ENCODE results near the gene B3GNT7.

- no peak for TF ChIP-seq CTCF (IDR thresholded peaks at IDR 0.05; ENCODE audit: low read depth, low read length, missing input control)
- TF ChIP-seq REST (IDR thresholded peaks at IDR 0.05): no peak
- TF ChIP-seq NR2F2 (IDR thresholded peaks at IDR 0.05): no peak
- no peak for TF ChIP-seq RXRA (IDR thresholded peaks at IDR 0.05)
- TF ChIP-seq ATF3 (IDR thresholded peaks at IDR 0.05): no peak
- TF ChIP-seq ZBTB33 (IDR thresholded peaks at IDR 0.05): no peak
- no peak for TF ChIP-seq MAX (IDR thresholded peaks at IDR 0.05)
- no peak for TF ChIP-seq GABPA (IDR thresholded peaks at IDR 0.05 in 1 of 2, conservative IDR thresholded peaks at IDR 0.05 in 1 of 2)
- no peak for TF ChIP-seq RAD21 (IDR thresholded peaks at IDR 0.05)
- TF ChIP-seq YY1 (IDR thresholded peaks at IDR 0.05): no peak
- TF ChIP-seq SP1 (IDR thresholded peaks at IDR 0.05): no peak
- no peak for TF ChIP-seq FOXA2 (IDR thresholded peaks at IDR 0.05)
- no peak for TF ChIP-seq JUND (IDR thresholded peaks at IDR 0.05)
Measured at GRCh38 chr2:231384970-231385369, 10.5 kb upstream of the B3GNT7 start.

All from liver (tissue), 3 donors.